Measurements from ENCODE around the gene DTNB. TPM values are rescaled to one million over a fixed set of nuclear protein-coding genes. Genes with fewer than 3 reads are reported as not detected.

DTNB gene
- polyA plus RNA-seq, 1 donor from 2014 or later, result 16.5 TPM

DNA sequence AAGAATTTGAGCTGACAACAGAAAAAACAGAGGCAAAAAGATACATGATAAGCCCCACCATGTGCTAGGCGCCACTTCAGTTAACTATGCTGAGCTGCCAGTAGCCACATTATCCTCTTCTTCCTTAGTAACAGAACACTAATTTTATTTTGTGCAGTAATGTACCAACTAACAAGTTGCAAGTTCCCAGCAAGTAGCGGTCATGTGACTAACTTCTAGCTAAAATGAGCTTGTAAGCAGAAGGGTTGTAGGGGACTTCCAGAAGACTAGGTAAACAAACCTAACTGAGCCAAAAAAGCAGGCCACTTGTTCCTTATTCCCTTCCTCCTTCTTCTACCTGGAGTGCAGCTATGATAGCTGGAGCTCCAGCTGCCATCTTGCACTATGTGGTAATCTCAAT is 75.5 kb downstream of the DTNB start:
- H3K27ac Mint-ChIP-seq, result no peak overlapping the region
- no peaks in the 10 kb centered on the region for H3K9me3 Mint-ChIP-seq
- H3K4me1 Mint-ChIP-seq, result peaks cover 2 to 4% (median 4%) of the 10 kb centered on the region in 3 donors
- no peak overlapping the region for H3K4me3 Mint-ChIP-seq
- no peaks in the 10 kb centered on the region for H3K27me3 Mint-ChIP-seq
- H3K36me3 Mint-ChIP-seq, result peaks cover 16% of the 10 kb centered on the region

DNA sequence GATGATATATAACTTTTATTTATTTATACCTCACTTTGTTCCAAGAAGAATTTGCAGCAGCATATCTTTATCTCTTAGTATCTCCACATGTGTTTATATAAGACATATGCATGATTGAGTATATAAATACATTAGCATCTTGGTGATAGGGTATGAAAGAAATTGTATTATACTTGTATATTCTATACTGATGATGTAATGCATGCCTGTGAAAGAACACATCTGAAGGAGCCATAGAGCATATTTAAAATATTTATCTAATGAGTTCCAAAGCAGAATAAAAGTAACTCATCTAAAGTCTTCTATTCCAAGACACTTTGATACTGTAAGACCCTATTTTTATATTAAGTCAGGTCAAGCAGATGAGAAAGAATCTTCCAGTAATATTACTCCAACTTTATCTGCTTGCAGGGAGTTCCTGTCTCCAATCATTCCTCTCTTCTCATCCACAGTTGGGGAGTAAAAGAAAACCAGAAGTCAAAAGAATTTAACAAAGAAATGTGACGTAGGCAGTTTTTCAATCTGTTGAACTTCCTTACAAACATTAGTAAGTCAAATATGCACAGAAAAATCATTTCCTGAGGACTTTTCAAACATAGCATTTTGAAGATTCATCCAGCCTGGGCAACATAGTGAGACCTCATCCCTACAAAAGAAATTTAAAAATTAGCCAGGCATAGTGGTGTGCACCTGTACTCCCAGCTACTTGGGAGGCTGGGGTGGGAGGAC is 76.7 kb downstream of the DTNB start:
- Mint-ChIP-seq H3K9me3 (no peaks in the 10 kb centered on the region), H3K36me3 (peaks cover 16% of the 10 kb centered on the region), H3K4me1 (peaks cover 3 to 11% (median 10%) of the 10 kb centered on the region in 3 donors), H3K27ac (no peak overlapping the region), H3K4me3 (no peak overlapping the region), H3K27me3 (no peaks in the 10 kb centered on the region)

DNA sequence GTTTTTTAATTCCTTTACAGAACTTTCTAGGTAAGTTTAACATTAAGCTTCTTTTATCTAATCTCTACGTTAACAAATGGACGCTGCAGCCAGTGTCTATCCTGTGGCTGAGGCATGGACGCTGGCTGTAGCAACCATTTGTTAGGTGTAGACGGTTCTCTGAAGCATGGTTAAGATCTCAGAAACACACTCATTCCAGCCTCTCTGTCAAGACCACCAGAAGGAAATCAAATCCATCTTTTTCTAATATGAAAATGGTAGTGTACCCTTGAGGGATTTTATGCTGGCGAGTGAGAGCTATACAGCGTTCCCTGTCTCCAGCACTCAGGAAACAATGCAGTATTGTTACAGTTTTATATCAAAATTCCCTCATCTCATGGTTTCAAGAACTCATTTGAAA is 78.0 kb downstream of the DTNB start:
- Mint-ChIP-seq H3K27ac (no peak overlapping the region), H3K4me3 (no peak overlapping the region), H3K36me3 (peaks cover 16% of the 10 kb centered on the region), H3K4me1 (peaks cover 3 to 11% (median 10%) of the 10 kb centered on the region in 3 donors), H3K9me3 (no peaks in the 10 kb centered on the region), H3K27me3 (no peaks in the 10 kb centered on the region)

DNA sequence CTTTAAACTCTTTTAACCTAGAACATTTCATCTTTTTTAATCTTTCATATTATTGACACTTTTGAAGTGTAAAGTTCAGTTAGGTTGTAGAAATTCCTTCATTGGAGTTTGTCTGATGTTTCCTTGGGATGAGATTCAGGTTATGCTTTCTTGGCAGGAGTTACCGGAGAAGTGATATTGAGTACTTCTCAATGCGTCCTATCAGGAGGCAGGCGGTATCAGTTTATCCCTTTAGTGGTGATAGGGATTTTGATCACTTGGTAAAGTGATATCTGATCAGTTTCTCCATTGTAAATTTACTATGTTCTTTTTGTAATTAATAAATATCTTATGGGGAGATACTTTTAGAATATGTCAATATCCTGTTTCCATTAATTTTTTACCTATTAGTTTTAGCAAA is 78.4 kb downstream of the DTNB start:
- Mint-ChIP-seq H3K9me3 (no peaks in the 10 kb centered on the region), H3K27ac (no peak overlapping the region), H3K27me3 (no peaks in the 10 kb centered on the region), H3K36me3 (peaks cover 16% of the 10 kb centered on the region), H3K4me3 (no peak overlapping the region), H3K4me1 (peaks cover 3 to 11% (median 10%) of the 10 kb centered on the region in 3 donors)

DNA sequence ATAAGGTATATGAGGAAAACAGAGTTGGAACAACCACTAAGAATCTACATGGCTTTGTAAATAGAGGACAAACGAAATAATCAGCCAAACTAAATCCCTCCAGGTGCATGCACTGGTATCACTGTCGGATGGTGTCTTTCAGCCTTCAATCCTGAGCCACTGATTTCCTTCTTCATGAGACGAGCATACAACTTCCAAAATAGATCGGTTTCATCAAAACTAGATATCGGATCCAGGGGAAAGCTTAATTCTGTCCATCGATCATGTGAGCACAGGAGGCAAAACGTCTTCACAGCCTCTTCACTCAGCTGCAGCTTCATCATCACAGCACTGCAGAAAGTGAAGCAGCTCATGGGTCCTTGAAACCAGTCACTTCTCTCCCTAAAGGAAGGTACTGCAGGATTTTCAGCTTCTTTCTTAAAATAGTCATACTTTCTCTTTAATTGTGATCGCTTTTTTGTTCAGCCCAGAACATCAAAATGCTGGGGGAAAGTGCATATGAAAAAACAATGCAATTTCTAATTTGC is 80.5 kb downstream of the DTNB start:
- Mint-ChIP-seq H3K27ac (no peak overlapping the region), H3K36me3 (peaks cover 13% of the 10 kb centered on the region), H3K27me3 (no peaks in the 10 kb centered on the region), H3K4me3 (peak overlapping the region in 1 of 4 donors; percentile 17), H3K4me1 (peaks cover 3 to 11% (median 10%) of the 10 kb centered on the region in 3 donors), H3K9me3 (no peaks in the 10 kb centered on the region)

- H3K4me1 Mint-ChIP-seq, result peaks cover 7 to 18% (median 14%) of the 10 kb centered on the region in 3 donors
- H3K27me3 Mint-ChIP-seq, result no peaks in the 10 kb centered on the region
- no peaks in the 10 kb centered on the region for H3K9me3 Mint-ChIP-seq
- no peak overlapping the region for H3K4me3 Mint-ChIP-seq
- peaks cover 13% of the 10 kb centered on the region for H3K36me3 Mint-ChIP-seq
- H3K27ac Mint-ChIP-seq, result no peak overlapping the region
Observed at GRCh38 chr2:25590921-25591505, 82.4 kb downstream of the DTNB start.

DNA sequence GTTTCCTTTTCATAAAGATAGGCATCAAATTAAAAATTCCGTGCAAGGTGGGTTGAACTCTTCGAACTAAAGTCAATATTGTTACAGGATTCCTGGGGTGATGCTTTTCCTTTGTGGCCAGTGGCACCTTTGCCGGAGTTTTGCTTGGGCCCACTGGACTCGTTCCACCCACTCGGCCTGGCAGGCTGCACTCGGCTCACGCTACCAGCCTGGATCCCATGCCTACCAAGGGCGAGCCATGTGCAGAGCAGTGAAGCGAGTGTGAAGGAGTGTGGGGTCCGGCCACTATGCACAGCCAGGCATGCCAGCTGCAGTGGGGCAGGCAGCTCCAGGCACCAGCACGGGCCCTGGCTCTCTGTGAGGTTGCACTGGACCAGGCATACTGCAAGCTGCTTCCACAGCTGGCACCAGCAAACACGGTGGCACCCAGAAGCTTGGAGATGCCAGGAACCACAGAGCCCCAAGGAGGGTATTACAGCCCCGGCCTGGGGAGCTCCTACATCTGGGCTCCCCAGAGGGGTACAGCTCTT is 83.6 kb downstream of the DTNB start:
- Mint-ChIP-seq H3K9me3 (no peaks in the 10 kb centered on the region), H3K4me3 (no peak overlapping the region), H3K36me3 (peaks cover 6% of the 10 kb centered on the region), H3K27ac (no peak overlapping the region), H3K4me1 (peaks cover 11 to 26% (median 17%) of the 10 kb centered on the region in 3 donors), H3K27me3 (no peaks in the 10 kb centered on the region)

DNA sequence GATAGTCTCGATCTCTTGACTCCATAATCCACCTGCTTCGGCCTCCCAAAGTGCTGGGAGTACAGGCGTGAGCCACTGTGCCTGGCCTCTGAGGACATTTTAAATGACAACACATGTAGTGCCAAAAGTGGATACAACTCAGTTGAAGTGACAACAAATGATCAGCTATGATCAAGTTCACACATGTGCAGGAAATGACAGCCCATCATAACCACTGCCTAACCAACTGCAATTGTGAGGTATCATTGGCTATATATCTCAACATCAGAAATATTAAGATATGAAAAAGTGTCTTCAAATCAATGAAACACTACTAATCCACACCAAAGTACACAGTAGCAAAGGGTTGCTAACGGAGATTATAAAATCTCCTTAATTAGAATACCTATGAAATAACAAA is 84.8 kb downstream of the DTNB start:
- peaks cover 11 to 26% (median 15%) of the 10 kb centered on the region in 3 donors for H3K4me1 Mint-ChIP-seq
- no peak overlapping the region for H3K27ac Mint-ChIP-seq
- H3K4me3 Mint-ChIP-seq, result no peak overlapping the region
- peaks cover 3% of the 10 kb centered on the region for H3K36me3 Mint-ChIP-seq
- no peaks in the 10 kb centered on the region for H3K27me3 Mint-ChIP-seq
- no peaks in the 10 kb centered on the region for H3K9me3 Mint-ChIP-seq

- Mint-ChIP-seq H3K9me3 (no peaks in the 10 kb centered on the region), H3K4me1 (peaks cover 15 to 30% (median 17%) of the 10 kb centered on the region in 3 donors), H3K27me3 (no peaks in the 10 kb centered on the region), H3K4me3 (no peak overlapping the region), H3K27ac (no peak overlapping the region), H3K36me3 (peaks cover 4% of the 10 kb centered on the region)
Observed at GRCh38 chr2:25587361-25587760, 86.0 kb downstream of the DTNB start.

GRCh38 chr2:25586726-25587144 is 86.6 kb downstream of the DTNB start:
- H3K4me3 Mint-ChIP-seq, result no peak overlapping the region
- H3K4me1 Mint-ChIP-seq, result peaks cover 19 to 31% (median 19%) of the 10 kb centered on the region in 3 donors
- H3K9me3 Mint-ChIP-seq, result no peaks in the 10 kb centered on the region
- no peaks in the 10 kb centered on the region for H3K27me3 Mint-ChIP-seq
- peaks cover 6% of the 10 kb centered on the region for H3K36me3 Mint-ChIP-seq
- H3K27ac Mint-ChIP-seq, result peak overlapping the region in 1 of 3 donors; percentile 71

DNA sequence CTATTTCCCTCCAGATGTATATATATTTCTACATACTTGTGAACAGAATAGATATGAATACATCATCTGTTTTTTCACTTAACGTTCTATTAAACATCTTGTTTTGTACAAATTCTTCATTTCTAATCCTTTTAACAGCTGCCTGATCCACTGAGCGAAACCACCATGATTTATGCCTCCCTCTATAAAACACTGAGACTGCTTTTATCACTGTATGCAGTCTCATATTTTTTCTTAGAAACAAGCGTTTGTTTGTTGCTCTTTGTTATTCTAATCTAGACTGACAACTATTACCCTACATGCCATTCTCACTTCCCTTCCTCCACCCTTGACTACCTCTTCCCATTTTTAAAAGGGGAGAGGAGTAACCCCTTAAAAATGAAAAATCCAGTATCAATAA is 88.2 kb downstream of the DTNB start:
- H3K27ac Mint-ChIP-seq, result no peak overlapping the region

DNA sequence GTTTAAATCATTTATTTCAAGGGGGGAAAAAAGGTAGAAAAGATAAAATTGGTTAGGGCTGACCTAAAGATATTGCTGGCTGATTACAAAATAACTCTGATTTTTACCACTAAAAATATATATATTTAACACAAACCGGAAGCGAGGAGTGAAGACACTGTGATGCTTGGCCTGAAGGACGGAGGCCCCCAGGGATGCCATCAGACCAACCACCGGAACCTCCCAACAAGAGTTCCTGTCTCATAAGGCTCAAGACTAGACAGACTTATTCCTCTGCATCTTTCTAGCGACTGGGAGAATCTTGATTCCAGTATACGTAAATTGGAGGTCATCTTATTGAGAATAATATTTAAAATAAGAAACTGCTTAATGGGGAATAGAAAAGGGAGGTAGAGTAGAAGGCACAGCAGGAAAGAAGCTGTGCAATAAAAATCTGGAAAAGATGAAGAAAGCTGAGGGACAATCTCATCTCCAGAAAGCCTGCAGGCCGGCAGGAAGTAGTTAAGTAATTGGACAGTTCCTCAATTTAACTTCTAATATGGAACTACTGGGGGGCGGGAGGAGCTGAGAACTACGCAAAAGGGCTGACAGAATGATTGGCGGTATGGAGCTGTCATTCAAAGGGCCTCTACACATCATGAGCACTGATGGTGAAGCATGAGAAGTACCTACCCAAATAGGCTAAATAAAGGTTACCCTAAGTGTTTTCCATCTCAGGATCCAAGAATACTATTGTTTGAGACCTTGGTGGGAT is 91.1 kb downstream of the DTNB start:
- H3K27me3 Mint-ChIP-seq, result no peaks in the 10 kb centered on the region
- peaks cover 11% of the 10 kb centered on the region for H3K36me3 Mint-ChIP-seq
- H3K4me1 Mint-ChIP-seq, result peaks cover 22 to 34% (median 24%) of the 10 kb centered on the region in 3 donors
- peak overlapping the region in 1 of 4 donors; percentile 82 for H3K4me3 Mint-ChIP-seq
- no peaks in the 10 kb centered on the region for H3K9me3 Mint-ChIP-seq
- H3K27ac Mint-ChIP-seq, result peak overlapping the region in 1 of 3 donors; percentile 5

More for the DNA sequence above, 88.2 kb downstream of the DTNB start:
- Mint-ChIP-seq H3K27me3 (no peaks in the 10 kb centered on the region), H3K4me3 (peak overlapping the region in 1 of 4 donors; percentile 8), H3K4me1 (peaks cover 22 to 33% (median 22%) of the 10 kb centered on the region in 3 donors), H3K36me3 (peaks cover 6% of the 10 kb centered on the region), H3K9me3 (no peaks in the 10 kb centered on the region)

DNA sequence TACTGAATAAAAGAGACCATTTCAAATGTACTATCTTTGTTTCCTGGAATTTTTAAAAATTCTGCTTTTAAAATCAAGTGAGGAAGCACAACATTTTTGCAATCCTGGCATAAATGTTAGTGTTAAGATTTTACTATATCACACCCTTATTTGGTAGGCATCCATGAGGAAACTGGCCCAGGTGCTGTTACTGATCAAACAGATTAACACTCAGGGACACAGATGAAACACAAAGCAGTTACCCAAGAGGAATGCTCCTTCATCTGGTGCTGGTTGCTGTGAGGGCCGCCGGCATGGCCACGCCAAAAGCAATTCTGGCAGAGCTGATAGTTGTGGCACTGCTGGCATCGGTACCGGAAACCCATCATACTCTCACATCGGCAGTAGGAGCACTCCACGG is 96.8 kb downstream of the DTNB start:
- peaks cover 15% of the 10 kb centered on the region for H3K36me3 Mint-ChIP-seq
- H3K27me3 Mint-ChIP-seq, result no peaks in the 10 kb centered on the region
- no peaks in the 10 kb centered on the region for H3K9me3 Mint-ChIP-seq
- H3K4me3 Mint-ChIP-seq, result no peak overlapping the region
- peaks cover 2 to 7% (median 4%) of the 10 kb centered on the region in 3 donors for H3K4me1 Mint-ChIP-seq
- no peak overlapping the region for H3K27ac Mint-ChIP-seq

- Mint-ChIP-seq H3K36me3 (peaks cover 12% of the 10 kb centered on the region), H3K27me3 (no peaks in the 10 kb centered on the region), H3K4me3 (no peak overlapping the region), H3K9me3 (no peaks in the 10 kb centered on the region), H3K27ac (no peak overlapping the region), H3K4me1 (peaks cover 0 to 6% (median 0%) of the 10 kb centered on the region in 3 donors)
Observed at GRCh38 chr2:25572638-25573037, 100.7 kb downstream of the DTNB start.

All from IgD-negative memory B cell (primary cell).